ENCODE measurements around the gene ETNK2.

ETNK2 gene, protein sequence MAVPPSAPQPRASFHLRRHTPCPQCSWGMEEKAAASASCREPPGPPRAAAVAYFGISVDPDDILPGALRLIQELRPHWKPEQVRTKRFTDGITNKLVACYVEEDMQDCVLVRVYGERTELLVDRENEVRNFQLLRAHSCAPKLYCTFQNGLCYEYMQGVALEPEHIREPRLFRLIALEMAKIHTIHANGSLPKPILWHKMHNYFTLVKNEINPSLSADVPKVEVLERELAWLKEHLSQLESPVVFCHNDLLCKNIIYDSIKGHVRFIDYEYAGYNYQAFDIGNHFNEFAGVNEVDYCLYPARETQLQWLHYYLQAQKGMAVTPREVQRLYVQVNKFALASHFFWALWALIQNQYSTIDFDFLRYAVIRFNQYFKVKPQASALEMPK

DNA sequence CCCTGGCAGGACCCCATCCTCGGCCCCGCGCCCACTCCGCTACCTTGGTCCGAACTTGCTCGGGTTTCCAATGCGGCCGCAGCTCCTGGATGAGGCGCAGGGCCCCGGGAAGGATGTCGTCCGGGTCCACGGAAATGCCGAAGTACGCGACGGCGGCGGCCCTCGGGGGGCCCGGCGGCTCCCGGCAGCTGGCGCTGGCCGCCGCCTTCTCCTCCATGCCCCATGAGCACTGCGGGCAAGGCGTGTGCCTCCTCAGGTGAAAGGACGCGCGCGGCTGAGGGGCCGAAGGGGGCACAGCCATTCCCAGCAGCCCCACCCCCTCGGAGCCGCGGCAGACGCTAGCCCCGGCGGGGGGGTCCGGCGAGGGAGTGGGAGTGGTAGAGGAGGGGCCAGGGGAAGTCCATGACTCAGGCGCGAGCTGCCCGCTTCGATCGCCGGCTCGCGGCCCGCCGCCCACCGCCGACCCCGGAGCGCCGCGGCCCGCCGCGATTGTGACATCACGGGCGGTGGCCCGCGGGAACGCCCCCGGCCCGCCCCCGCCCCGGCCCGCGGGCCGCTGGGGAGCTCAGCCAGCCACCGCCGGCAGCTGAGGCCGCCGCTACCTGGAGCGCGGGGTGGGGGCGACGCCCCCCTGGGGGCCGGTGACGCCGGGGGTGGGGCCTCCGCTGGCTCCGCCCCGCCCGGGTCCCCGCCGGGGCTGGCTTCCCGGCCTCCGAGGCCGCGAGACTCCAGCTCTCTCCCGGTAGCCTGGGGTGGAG is at the start of gene ETNK2:
ETNK2 (minus strand) TSS at position 493 of the 758 bp plus-strand sequence; CDS start at position 301, 192 bp downstream.
- peak; percentile 26 to 30 for DNase-seq (ENCODE audit: low read depth in 2 of 2)

DNA sequence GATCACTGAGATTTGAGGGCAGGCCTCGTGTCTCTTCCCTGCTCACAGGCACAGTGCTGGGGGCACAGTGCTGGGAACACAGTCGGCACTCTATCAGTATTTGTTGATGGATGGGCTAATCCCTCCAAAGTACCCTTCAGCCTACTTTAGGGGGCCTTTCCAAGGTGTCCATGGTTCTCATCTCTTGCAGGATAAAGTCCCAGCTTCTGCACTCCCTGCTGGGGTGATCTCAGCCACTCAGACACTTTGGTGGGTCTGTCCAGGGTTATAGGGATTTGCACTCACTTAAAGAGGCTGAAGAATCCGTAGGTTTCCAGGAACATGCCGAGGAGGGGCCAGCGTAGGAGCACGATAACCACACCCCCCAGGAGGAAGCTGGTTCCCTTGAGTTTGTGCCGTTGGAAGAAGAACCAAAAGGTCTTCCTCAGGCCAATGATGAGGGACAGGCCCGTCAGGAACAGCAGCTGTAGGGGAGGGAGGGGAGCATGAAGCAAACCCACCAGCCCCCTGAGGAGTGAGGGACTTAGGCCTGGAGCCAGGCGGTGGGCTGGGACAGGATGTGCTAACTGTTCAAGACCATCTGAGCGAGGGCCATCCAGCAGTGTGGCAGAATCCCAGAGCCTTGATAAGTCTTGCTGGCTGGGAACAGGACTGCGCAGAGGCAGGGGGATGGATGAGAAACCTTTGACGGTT is 49.6 kb upstream of the ETNK2 start:
- DNase-seq (ENCODE audit: low read depth in 2 of 2) = no peak

DNA sequence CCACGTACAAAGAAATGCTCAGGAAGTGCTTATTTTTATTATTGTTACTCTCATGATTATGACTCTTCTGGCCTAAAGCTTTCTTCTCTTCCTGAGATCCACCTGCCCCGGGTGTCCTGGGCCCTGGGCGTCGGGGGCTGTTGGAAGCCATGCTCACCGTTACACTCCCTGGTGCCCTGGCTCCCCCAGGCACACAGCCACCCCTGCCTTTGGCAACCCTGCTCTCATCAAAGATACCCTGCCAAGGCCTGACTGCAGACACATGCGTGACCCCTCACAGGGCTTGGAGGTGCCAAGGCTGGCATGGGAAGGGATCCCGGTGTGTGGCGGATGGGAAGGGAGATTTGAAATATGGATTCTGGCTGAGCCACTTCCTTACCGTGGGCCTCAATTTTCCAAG is 47.7 kb upstream of the ETNK2 start:
- no peak for DNase-seq (ENCODE audit: low read depth in 2 of 2)

DNA sequence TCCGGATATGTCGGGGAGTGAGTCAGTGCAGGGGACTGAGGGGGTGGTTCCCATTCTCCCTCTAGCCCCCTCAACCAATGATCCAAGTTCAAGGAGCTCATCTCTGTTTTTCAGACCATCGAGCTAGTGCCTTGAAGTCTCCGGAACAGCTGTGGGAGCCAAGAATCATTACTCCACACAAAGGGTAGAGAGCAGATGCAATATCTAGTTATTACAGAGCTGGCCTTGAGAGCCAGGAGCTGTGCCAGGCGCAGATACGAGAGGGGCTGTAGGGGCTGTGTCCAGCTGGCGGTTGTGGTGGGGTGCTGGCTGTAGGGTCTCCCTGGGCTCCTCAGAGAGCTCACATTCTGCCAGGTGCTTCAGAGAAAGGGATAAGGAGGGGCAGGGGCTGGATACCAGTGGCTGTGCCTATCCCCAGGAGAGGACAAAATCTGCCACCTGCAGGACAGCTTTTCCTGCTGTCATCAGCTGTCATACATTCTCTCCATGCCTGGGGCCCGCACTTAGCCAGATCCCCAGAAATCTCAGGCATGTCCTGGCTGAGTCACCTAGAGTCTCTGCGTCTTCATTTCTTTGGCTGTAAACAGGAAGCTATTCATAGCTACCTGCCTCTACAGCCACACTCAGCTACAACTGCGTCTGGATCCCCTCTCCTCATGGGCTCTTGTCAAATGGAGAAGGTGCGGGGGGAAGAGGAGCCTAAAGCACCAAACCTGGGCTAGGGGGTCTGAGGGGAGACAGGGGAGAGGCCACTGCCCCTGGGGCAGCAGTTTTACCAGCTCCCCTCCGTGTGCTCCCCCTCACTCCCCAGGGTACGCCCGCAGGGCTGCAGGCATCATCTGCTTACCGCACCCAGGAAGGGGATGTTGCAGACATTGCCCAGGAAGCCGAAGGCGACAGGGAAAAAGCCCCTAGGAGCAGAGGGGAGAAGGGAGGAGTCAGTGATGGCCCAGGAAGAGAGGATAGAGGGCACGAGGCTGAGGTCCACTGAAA is 46.8 kb upstream of the ETNK2 start:
- DNase-seq (ENCODE audit: low read depth in 2 of 2) = no peak

DNA sequence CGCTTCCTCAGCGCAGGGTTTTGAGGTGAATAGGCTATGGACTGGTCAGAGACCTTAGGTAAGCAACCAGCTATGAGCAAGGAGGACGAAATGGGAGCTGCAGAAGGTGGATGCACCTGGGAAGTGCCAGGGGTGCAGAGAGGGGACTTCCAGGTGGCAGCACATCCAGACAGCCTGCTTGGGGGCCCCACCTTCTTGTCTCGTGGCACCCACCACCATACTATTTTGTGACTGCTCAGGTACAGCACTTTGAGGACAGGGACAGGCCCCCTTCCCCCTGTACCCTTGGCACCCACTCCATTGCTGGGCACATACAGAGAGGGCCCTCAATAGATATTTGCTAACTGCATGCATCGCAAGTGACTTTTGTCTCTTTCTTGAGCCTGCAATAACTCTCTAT is 45.2 kb upstream of the ETNK2 start:
- no peak for DNase-seq (ENCODE audit: low read depth in 2 of 2)

DNA sequence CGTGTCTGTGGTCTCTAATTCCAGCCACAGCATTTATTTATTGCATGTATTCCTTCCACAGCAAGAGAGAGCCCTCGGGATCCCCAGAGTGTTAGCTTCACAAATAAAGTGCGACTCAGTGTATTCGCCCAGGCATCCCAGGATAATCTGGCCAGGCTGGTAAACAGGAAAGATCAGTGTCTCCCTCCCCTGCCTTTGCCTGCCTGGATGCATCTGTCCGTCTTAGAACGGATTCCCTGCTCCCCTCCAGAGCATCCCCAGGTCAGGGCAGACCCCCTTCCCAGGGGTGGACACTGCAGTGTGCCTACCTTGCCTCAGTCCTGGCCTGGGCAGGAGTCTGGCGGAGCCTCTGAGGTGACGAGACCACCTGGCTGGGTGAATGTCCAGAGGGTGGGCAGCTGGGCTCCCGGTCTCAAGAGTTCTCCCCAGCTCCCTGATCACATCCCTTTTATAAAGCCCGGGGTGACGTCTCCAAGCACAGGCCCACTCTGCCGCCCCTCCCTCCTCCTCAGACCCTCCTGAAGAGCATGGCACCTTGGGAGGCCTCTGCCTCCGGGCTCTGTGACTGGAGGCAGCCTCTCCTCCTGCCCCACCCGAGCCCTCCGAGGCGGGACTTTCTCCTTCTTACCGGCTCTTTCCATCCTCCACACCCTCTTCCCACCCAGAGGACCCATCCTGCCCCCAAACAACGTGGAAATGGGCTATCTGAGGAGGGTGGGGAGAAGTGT is 44.4 kb upstream of the ETNK2 start, which contains the start of gene KISS1:
KISS1 (minus strand) TSS at position 424 of the 728 bp plus-strand sequence. CDS start 3,615 bp downstream, outside the sequence.
- no peak for DNase-seq (ENCODE audit: low read depth in 2 of 2)

DNA sequence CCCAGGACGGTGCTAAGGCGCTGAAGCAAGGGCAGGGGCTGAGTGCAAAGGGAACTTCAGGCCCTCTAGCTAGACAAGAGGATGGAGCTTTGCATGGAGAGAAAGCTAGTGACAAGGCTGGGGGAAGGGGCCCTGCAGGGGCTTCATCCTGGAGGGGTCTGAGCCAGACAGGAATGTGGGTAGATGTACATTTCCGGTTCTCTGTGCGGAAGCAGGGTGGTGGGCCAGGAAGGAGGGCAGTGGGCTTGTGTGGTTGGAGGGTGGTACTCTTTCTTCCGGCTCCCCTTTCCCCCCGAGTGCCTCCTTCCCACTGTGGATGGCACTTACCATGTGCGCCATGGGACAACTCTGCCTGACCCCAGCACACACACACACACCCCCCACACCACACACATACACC is 42.9 kb upstream of the ETNK2 start:
- no peak for DNase-seq (ENCODE audit: low read depth in 2 of 2)

DNA sequence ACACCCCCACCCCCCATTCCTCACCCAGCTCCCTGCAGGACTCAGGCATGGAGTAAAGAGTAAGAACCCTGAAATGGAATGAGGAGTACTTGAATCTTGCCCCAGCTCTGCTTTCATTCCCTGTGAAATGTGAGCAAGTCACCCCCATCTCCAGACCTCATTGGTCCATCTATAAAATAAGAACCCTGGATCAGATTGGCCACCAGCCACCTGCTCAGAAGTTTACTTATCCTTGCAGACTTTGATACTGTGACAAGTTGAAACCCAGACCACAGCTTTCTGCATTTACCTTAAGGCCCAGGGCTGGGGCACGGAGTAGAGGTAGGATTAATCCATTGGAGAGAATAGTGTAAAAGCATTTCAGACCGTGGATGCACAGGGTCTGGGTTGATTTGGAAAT is 42.2 kb upstream of the ETNK2 start:
- DNase-seq (ENCODE audit: low read depth in 2 of 2) = no peak

DNA sequence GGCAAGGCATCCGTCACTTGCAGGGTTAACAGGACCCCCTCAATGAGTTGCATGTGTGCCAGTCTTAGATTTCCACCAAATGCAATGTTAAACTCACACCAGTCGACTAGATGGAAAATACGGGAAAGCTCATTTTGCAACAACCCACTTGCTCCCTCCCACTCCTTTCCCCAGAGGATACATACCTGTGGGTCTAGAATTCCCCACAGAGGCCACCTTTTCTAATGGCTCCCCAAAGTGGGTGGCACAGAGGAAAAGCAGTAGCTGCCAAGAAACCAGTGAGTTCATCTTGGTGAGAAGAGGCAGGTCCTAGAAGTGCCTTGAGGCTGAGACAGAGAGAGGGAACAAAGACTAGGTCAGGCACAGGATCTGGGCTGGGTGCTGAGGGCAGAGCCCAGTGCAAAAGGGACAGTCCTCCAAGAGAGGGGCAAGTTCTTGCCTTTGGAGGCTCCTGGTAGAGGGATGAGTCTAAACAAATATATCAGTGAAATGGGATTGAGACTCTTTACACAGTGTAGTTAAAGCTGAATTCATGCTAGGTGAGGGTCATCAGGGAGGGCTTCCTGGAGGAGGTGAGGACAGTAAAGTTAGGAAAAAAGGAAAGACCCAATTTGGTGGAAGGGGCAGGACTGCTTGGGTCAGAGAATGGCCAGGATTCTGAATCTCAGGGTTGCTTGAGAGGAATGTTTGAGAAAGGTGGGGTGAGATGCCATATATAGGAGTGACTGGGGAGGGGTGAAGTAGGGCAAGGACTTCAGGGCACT is 40.9 kb upstream of the ETNK2 start:
- DNase-seq (ENCODE audit: low read depth in 2 of 2) = no peak

DNA sequence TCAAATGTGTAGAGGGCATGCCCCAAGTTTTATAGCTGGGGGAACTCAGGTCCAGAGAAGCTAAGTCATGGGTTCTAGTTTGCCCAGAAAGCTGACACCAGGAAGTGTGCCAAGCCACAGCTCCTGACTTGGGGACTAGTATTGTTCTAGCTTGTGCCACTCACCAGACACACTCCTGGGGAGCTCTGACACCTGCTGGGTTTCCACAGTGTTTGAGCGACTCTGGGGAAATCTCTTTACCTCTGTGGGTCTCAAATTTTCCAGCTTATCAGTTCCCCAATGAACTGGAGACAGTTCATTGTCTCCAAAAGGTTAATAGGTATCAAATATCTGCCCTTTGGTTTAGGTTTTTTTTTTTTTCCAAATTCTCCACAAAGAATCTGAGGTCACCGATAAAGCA is 40.2 kb upstream of the ETNK2 start:
- DNase-seq (ENCODE audit: low read depth in 2 of 2) = no peak

DNA sequence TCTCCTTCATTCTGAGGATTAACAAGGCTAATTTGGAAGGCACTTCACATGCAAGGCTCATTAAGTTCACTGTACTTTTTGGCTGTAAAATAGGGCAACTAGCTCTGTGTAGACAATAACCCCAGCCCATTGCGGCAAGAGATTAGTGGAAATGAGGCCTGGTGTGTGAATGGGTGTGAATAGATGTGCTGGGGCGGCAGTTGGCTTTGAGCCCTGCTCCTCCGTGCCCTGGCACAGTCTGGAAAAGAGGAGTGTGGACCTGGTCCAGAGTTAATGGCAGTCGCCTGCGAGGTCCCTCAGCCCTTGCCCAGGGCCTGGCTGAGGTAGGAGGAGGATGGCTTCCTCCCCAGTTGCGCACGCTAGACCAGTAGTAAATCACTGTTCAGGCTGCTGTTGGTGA is 39.6 kb upstream of the ETNK2 start:
- no peak for DNase-seq (ENCODE audit: low read depth in 2 of 2)

DNA sequence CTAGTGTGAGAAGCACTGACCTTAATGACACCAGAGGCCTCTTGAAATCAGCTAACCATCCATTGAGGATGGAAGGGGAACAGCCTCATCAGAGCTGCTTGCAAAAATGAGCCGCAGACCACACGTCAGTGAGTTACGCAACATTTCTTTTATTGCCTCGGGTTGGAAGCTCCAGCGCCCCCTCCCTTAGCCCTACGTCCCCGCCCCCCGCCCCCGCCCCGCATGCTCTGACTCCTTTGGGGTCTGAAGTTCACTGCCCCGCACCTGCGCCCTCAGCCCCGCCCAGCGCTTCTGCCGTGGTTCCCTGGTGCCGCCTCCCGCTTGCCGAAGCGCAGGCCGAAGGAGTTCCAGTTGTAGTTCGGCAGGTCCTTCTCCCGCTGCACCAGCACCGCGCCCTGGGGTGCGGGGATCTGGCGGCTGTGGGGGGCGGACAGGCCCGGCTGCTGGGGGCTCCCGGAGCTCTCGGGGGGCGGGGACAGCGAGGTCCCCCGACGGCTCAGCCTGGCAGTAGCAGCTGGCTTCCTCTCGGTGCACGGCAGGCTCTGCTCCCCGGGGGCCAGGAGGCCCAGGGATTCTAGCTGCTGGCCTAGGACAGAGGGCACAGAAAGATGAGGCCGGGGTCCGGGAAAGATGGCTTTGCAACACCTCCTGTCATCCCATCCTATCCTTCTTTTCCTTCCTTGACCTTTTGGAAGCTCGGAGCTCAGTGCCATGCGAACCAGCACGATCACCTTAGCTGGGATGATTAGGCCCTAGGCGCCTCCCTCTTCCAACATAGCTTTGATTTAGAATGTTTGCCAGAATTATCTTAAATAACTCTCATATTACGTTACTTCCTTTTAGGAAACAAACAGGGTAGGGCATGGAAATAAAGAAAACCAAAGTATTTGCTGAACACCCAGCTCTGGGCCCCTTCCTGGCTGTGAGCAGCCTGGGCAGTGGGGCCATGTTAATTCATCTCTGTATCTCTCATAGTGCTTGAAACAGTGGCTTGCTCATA is 38.7 kb upstream of the ETNK2 start:
- peak in 1 of 2 donors; percentile 4 for DNase-seq (ENCODE audit: low read depth in 2 of 2)

DNA sequence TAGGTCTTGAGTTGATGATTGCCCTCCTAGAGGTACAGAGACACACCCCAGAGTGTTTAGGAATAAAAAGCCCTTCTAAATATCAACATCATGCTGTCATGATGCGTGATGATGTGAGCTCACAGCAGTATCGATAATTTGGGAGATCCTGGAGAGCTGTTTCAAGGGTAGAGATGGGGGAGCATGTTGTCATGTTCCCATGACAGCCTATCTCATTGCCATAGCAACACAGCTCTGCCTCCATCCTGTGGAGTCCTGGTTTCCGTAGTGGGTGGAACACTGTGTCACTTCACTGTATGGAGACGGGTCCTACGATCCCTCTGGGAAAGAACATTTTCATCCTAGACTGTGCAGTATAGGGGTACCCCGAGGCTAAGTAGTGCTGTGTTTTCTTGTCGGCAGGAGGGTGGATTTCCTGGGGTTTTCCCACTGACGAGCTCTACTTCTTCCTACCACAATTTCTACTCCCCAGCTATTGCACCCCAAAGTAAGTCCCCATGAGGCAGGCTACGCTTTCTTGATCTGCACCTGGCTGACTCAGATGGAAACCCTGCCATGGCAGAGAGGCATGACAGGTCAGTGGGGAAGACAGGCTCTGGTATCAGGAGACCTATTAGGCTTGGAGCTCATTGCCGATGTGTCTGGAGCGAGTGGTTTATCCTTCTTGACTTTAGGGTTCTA is 37.3 kb upstream of the ETNK2 start:
- no peak for DNase-seq (ENCODE audit: low read depth in 2 of 2)

DNA sequence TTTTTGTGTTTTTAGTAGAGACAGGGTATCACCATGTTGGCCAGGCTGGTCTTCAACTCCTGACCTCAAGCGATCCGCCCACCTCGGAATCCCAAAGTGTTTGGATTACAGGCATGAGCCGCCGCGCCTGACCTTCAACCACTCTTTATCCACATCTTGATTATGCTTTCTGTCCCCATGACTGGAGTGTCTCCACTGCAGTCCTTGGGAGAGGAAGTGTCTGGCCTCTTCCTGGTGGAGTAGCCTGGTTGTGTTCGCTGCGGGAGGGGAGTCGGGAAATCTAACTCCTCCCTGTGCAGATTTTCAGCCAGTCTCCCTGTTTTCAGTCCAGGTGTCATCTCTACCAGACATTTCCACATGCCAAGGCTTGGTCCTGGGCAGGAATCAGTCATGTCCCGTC is 34.8 kb upstream of the ETNK2 start:
- no peak for DNase-seq (ENCODE audit: low read depth in 2 of 2)

DNA sequence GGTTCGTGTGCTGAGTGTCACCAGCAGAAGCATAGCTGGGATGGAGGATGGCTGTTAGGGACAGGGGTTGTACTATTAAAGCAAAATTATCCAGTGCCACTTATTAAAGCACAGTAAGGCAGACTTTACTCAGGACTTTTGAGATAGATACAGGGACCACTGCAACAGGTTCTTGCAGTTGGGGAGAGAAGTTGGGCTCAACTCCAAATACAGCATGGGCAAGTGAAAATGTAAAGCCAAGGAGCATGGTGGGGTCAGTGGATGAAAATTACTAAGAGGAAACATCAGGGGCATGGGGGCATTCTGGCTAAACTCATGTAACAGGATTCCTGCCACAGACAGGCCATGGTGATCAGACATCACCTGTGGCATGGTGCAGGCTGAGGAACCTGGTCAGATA is 29.3 kb upstream of the ETNK2 start:
- no peak for DNase-seq (ENCODE audit: low read depth in 2 of 2)

DNA sequence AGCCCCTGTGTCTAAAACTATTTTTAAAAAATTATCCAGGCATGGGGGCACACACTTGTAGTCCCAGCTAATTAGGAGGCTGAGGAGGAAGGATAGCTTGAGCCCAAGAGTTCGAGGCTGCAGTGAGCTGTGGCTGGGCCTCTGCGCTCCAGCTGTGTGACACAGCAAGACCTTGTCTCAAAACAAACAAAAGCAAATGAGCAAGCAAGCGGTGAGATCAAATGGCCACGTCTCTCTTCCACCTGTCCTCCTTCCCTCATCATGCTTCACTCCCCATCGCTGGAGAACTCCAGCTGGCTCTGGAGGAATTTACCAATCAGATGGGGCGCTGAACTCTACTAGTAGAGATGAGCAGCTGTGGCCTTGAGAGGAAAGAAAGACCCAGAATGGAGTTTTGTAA is 28.3 kb upstream of the ETNK2 start:
- DNase-seq (ENCODE audit: low read depth in 2 of 2) = no peak

DNA sequence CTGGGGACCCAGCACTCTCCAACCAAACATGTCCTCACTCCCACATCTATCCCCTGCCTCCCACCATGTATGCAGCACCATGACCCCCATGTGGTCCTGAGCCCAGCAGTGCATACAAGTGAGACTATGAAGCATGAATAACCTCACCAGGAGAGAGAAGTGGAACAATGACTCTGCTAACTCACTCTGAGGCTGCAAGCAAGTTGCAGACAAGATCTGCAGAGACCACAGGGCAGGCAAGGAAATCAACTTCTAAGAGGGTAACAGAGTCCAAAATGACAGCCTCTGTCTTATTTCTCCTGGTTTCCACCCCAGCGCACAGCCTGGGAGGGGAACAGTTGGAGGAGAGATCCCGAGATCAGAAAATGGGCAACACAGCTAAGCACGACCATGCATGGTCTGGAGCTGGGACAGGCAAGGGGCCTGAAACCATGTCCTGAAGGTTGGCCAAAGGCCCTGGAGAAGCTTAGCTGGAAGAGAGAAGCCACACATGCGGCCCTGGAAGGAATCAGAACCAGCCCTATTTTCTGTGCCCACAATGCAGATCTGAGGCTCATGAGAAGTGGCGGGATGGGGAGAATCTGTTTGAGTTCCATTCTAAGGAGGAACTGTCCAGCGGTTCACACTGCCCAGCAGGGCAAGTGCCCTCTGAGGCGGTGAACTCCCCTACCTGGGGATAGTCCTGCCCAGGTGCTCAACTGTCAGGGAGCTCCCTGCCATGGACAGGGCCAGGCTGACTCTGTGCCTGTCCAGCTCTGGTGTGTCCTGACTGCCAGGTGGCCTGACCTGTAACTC is 26.8 kb upstream of the ETNK2 start:
- no peak for DNase-seq (ENCODE audit: low read depth in 2 of 2)

Measured in activated CD8-positive, alpha-beta memory T cell treated with anti-CD3 and anti-CD28 coated beads for 4 hours (primary cell).